ENCODE data around the gene SELENOH. TPM values are rescaled to one million over a fixed set of nuclear protein-coding genes. Genes with fewer than 3 reads are reported as not detected.

Gene SELENOH
- total and polyA plus RNA-seq, 2 of the 8 experiments (the other 6 are each of a cell fraction or from before 2014, with no cell fraction given) = 243 to 264 TPM

DNA sequence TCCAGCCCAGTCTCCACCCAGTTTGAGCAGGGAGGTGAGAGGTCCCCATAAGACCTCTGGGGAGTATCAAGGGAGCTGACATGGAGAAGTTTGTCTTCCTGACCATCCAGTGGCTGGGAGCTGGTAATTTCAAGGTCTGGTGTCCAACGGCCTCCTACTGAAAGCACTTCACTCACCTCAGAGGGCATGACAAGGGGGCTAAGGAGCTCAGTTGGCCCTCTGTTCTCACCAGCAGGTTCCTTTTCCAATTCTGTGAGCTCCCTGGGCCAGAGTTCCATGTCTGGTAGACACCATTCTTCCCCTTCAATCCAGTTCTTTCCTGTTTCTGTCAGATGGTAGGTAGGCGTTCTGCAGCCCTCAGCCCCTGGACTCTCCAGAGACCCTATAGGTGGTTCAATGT lies 3.1 kb downstream of the SELENOH start:
- no peak overlapping the region for H2BK20ac ChIP-seq (ENCODE audit: low read length)
- H3K4me1 ChIP-seq (replicated peaks in 1 of 4; ENCODE audit: control insufficient read depth in 3 of 4, insufficient read depth in 4 of 4, low read length in 3 of 4) = peaks cover 0 to 9% (median 3%) of the 10 kb centered on the region in 4 experiments; a peak in 4 of 7 replicates
- H3K18ac ChIP-seq (ENCODE audit: extremely low read depth, low read length) = no peak overlapping the region
- no peak overlapping the region for H3K4ac ChIP-seq (replicated peaks; ENCODE audit: insufficient read length, low read depth, low read length)
- H2BK12ac ChIP-seq (ENCODE audit: low read depth, low read length) = no peak overlapping the region
- FAIRE-seq = no peak
- peaks cover 9 to 31% (median 19%) of the 10 kb centered on the region in 4 experiments for H3K36me3 ChIP-seq (ENCODE audit: control insufficient read depth in 2 of 4, insufficient read depth in 4 of 4, low read length in 3 of 4)
- CTCF ChIA-PET (ENCODE audit: partially characterized antibody) = interaction anchor here (0.6 to 12.1 kb wide), 8 partner anchors 8 to 63 kb away, joined by 3 to 182 read pairs (median 4); partner anchors contain the start of gene BTBD18
- no peak for DNase-seq (ENCODE audit: low read depth in 1 of 2, low spot score in 2 of 2)
- no peak overlapping the region for H3K23ac ChIP-seq (ENCODE audit: insufficient read length)
- POLR2A ChIA-PET (ENCODE audit: partially characterized antibody) = interaction anchor here (0.7 to 5.8 kb wide), 14 partner anchors 16 to 104 kb away, joined by 3 to 30 read pairs (median 4); partner anchors contain the start of genes CTNND1, MED19 and TMX2
- H3K27me3 ChIP-seq (replicated peaks in 1 of 4; ENCODE audit: control insufficient read depth in 3 of 4, extremely low read depth in 1 of 4, insufficient read depth in 3 of 4, low read length in 3 of 4) = no peaks in the 10 kb centered on the region
- no peak overlapping the region for H4K91ac ChIP-seq (replicated peaks; ENCODE audit: insufficient read length, low read length)
- no peak overlapping the region for H2BK15ac ChIP-seq (ENCODE audit: low read length)
- 0 out of 2 replicates have a peak, but pooled peaks have one; percentile 43 for TF ChIP-seq POLR2AphosphoS5 (IDR thresholded peaks at IDR 0.05; ENCODE audit: low read depth, low read length)
- no peak for TF ChIP-seq GTF2F1 (IDR thresholded peaks at IDR 0.05; ENCODE audit: borderline replicate concordance, low read depth, low read length)
- TF ChIP-seq POLR2A (IDR thresholded peaks at IDR 0.05; ENCODE audit: control extremely low read depth in 1 of 2, low read depth in 2 of 2, low read length in 2 of 2) = peak in 1 of 2 experiments; percentile 68; a peak in 2 of 3 replicates
- H3K9ac ChIP-seq (replicated peaks in 1 of 4; ENCODE audit: extremely low read depth in 1 of 4, low read depth in 3 of 4, low read length in 3 of 4) = no peak overlapping the region
- H3K56ac ChIP-seq (replicated peaks; ENCODE audit: insufficient read length, low read depth, low read length) = no peak overlapping the region
- 100% methylated on average over 2 of the region's 2 CpGs; no CpG with 5 or more reads in 1 of the 2 experiments for WGBS, 2 experiments (ENCODE audit: extremely low coverage in 1 of 2, insufficient coverage in 1 of 2, insufficient read length in 1 of 2, insufficient replicate concordance in 2 of 2, low coverage in 1 of 2, low lambda C conversion rate in 2 of 2, missing lambda C conversion rate in 1 of 2)
- no peak overlapping the region for H2AFZ ChIP-seq (ENCODE audit: low read length)
- H3K27ac ChIP-seq (ENCODE audit: low read depth, low read length) = no peak overlapping the region
- no peak overlapping the region for H3K14ac ChIP-seq (ENCODE audit: insufficient read length)
- H4K8ac ChIP-seq (ENCODE audit: extremely low read depth, insufficient read depth, low read length) = no peak overlapping the region
- H2AK5ac ChIP-seq (ENCODE audit: low read depth, low read length) = no peak overlapping the region
- H3K9me3 ChIP-seq (ENCODE audit: insufficient read depth in 2 of 2, low read depth in 1 of 2, low read length in 1 of 2) = no peaks in the 10 kb centered on the region
- no peak overlapping the region for H4K5ac ChIP-seq (ENCODE audit: insufficient read length, low read depth, low read length)
- no peak overlapping the region for H3K4me2 ChIP-seq (ENCODE audit: insufficient read depth in 1 of 2, low read depth in 2 of 2, low read length in 2 of 2)
- H3K4me3 ChIP-seq (ENCODE audit: extremely low read depth in 1 of 4, insufficient read depth in 2 of 4, low read depth in 3 of 4, low read length in 4 of 4) = no peak overlapping the region
- no peaks in the 10 kb centered on the region; the same call in 1 of the 2 replicates for H3K23me2 ChIP-seq (ENCODE audit: low read depth, low read length)
- H3K79me2 ChIP-seq (ENCODE audit: control insufficient read depth in 1 of 2, insufficient read depth in 2 of 2, low read length in 2 of 2) = peaks cover 0 to 14% of the 10 kb centered on the region in 2 experiments; a peak in 3 of 4 replicates
- no peak overlapping the region for H2BK120ac ChIP-seq (replicated peaks; ENCODE audit: low read depth, low read length)
- peaks cover 0 to 1% of the 10 kb centered on the region in 2 experiments for H4K20me1 ChIP-seq (replicated peaks in 1 of 2; ENCODE audit: control insufficient read depth in 1 of 2, insufficient read depth in 2 of 2, low read length in 2 of 2)
- H3K79me1 ChIP-seq (ENCODE audit: low read depth, low read length) = no peaks in the 10 kb centered on the region; the same call in 1 of the 2 replicates
- H2BK5ac ChIP-seq (ENCODE audit: low read depth, low read length) = no peak overlapping the region
